ENCODE data around the gene INF2. TPM values are rescaled to one million over a fixed set of nuclear protein-coding genes. Genes with fewer than 3 reads are reported as not detected.

INF2 gene
- total RNA-seq, 1 donor from 2014 or later = 14.6 TPM

DNA sequence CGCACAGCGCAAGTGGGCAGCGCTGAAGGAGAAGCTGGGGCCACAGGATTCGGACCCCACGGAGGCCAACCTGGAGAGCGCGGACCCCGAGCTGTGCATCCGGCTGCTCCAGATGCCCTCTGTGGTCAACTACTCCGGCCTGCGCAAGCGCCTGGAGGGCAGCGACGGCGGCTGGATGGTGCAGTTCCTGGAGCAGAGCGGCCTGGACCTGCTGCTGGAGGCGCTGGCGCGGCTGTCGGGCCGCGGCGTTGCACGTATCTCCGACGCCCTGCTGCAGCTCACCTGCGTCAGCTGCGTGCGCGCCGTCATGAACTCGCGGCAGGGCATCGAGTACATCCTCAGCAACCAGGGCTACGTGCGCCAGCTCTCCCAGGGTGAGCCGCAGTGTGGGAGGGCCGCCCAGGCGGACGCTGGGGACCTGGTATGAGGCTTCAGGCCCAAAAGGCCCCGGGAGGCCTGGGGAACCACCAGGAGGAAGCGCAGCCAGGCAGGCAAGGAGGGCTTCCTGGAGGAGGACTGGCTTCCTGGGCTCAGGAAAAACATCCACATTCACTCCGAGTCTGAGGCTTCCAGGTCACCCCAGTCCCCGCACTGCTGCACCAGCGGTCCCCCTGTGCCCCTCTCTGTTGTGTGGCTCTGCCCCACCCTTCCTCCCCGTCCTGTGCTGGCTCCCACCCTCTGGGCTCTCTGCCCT lies 12.1 kb downstream of the INF2 start:
- H3K36me3 ChIP-seq (ENCODE audit: control insufficient read depth in 3 of 3, insufficient read depth in 3 of 3, low read length in 3 of 3) = peaks cover 9 to 18% (median 16%) of the 10 kb centered on the region in 3 donors
- H3K9ac ChIP-seq (ENCODE audit: low read depth in 1 of 3, low read length in 3 of 3) = no peak overlapping the region
- H3K27me3 ChIP-seq (ENCODE audit: control insufficient read depth in 3 of 3, insufficient read depth in 3 of 3, low read length in 3 of 3) = peaks cover 0 to 9% (median 0%) of the 10 kb centered on the region in 3 donors
- H3K4me1 ChIP-seq (ENCODE audit: control insufficient read depth in 3 of 3, insufficient read depth in 3 of 3, low read length in 3 of 3) = peaks cover 23 to 36% (median 23%) of the 10 kb centered on the region in 3 donors
- H3K4me3 ChIP-seq (ENCODE audit: low read length in 3 of 3) = no peak overlapping the region
- no peaks in the 10 kb centered on the region for H3K9me3 ChIP-seq (ENCODE audit: control insufficient read depth in 3 of 3, low read length in 3 of 3)
- H3K27ac ChIP-seq (ENCODE audit: low read depth, low read length) = no peak overlapping the region

DNA sequence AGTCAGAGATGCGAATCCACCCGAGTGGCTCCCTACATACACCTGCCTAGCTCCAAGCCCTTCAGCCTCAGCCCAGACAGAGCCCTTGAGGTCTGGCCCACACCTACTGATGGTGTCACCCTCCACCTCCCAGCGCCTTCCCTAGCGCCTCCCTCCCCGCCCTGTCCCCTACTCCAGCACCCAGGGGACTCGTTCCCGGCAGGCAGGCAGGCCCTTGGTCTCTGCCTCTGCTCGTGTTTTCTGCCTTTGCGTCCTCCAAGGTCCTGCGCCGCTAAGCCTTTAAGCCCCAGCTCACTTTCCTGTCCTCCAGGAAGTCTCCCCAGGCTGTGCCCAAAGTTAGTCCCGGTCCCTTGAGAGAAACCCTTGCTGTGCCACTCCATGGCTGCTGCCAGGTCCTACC lies 12.7 kb downstream of the INF2 start:
- Histone ChIP-seq H3K36me3 (ENCODE audit: control insufficient read depth in 3 of 3, insufficient read depth in 3 of 3, low read length in 3 of 3) (peaks cover 9 to 18% (median 16%) of the 10 kb centered on the region in 3 donors), H3K27me3 (ENCODE audit: control insufficient read depth in 3 of 3, insufficient read depth in 3 of 3, low read length in 3 of 3) (peaks cover 0 to 9% (median 0%) of the 10 kb centered on the region in 3 donors), H3K4me1 (ENCODE audit: control insufficient read depth in 3 of 3, insufficient read depth in 3 of 3, low read length in 3 of 3) (peaks cover 19 to 32% (median 23%) of the 10 kb centered on the region in 3 donors), H3K27ac (ENCODE audit: low read depth, low read length) (no peak overlapping the region), H3K9me3 (ENCODE audit: control insufficient read depth in 3 of 3, low read length in 3 of 3) (no peaks in the 10 kb centered on the region), H3K9ac (ENCODE audit: low read depth in 1 of 3, low read length in 3 of 3) (no peak overlapping the region), H3K4me3 (ENCODE audit: low read length in 3 of 3) (no peak overlapping the region)

DNA sequence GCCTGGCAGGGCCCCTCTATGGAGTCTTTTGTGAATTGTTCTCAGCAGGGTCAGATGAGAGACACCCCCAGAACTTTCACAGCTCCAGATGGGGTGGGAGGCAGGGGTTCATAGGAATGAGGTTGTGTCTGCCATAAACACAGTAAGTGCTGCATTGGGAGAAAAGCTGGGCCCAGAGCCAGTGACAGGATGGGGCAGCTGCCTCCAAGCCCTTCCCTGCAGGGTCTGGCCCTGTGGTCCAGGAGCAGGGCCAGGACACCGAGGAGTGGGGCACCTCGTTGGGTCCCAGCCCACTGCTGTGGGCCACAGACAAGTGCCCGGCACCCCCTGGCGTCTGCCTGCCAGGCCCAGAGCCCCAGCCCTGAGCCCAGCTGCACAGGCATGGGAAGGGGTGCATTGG lies 13.3 kb downstream of the INF2 start:
- Histone ChIP-seq H3K4me3 (ENCODE audit: low read length in 3 of 3) (no peak overlapping the region), H3K9me3 (ENCODE audit: control insufficient read depth in 3 of 3, low read length in 3 of 3) (no peaks in the 10 kb centered on the region), H3K4me1 (ENCODE audit: control insufficient read depth in 3 of 3, insufficient read depth in 3 of 3, low read length in 3 of 3) (peaks cover 14 to 26% (median 17%) of the 10 kb centered on the region in 3 donors), H3K9ac (ENCODE audit: low read depth in 1 of 3, low read length in 3 of 3) (no peak overlapping the region), H3K27ac (ENCODE audit: low read depth, low read length) (no peak overlapping the region), H3K27me3 (ENCODE audit: control insufficient read depth in 3 of 3, insufficient read depth in 3 of 3, low read length in 3 of 3) (peaks cover 0 to 7% (median 0%) of the 10 kb centered on the region in 3 donors), H3K36me3 (ENCODE audit: control insufficient read depth in 3 of 3, insufficient read depth in 3 of 3, low read length in 3 of 3) (peaks cover 7 to 18% (median 16%) of the 10 kb centered on the region in 3 donors)

DNA sequence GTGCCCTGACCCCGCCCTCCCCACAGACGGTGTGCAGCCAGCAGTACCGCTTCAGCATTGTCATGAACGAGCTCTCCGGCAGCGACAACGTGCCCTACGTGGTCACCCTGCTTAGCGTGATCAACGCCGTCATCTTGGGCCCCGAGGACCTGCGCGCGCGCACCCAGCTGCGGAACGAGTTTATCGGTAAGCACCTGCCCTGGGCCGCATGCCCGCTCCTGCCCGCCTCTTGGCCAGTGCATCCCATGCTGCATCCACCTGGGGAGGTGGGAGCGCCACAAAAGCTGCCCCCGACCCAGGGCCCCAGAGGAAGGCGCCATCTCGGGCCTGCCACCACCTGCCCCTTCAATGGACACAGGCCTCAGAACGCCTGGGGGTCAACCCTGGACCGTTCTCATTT lies 13.9 kb downstream of the INF2 start:
- Histone ChIP-seq H3K27ac (ENCODE audit: low read depth, low read length) (no peak overlapping the region), H3K4me3 (ENCODE audit: low read length in 3 of 3) (no peak overlapping the region), H3K27me3 (ENCODE audit: control insufficient read depth in 3 of 3, insufficient read depth in 3 of 3, low read length in 3 of 3) (peaks cover 0 to 7% (median 0%) of the 10 kb centered on the region in 3 donors), H3K4me1 (ENCODE audit: control insufficient read depth in 3 of 3, insufficient read depth in 3 of 3, low read length in 3 of 3) (peaks cover 8 to 20% (median 13%) of the 10 kb centered on the region in 3 donors), H3K9ac (ENCODE audit: low read depth in 1 of 3, low read length in 3 of 3) (no peak overlapping the region), H3K9me3 (ENCODE audit: control insufficient read depth in 3 of 3, low read length in 3 of 3) (no peaks in the 10 kb centered on the region), H3K36me3 (ENCODE audit: control insufficient read depth in 3 of 3, insufficient read depth in 3 of 3, low read length in 3 of 3) (peaks cover 7 to 18% (median 16%) of the 10 kb centered on the region in 3 donors)

DNA sequence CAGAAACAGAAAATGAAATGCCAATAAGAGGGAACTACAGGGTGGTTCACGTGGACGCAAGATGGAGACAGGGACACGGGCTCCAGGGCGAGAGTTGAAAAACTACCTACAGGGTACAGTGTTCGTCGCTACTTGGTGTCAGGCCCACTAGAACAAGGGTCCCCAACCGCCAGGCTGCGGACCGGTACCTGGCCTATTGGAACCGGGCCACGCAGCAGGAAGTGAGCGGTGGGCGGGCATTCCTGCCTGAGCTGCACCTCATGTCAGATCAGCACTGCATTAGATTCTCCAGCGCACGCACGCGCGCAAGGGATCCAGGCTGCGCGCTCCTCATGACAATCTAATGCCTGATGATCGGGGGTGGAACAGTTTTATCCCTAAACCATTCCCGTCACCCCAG lies 14.8 kb downstream of the INF2 start:
- Histone ChIP-seq H3K27me3 (ENCODE audit: control insufficient read depth in 3 of 3, insufficient read depth in 3 of 3, low read length in 3 of 3) (peaks cover 0 to 6% (median 0%) of the 10 kb centered on the region in 3 donors), H3K9me3 (ENCODE audit: control insufficient read depth in 3 of 3, low read length in 3 of 3) (no peaks in the 10 kb centered on the region), H3K36me3 (ENCODE audit: control insufficient read depth in 3 of 3, insufficient read depth in 3 of 3, low read length in 3 of 3) (peaks cover 7 to 18% (median 16%) of the 10 kb centered on the region in 3 donors), H3K4me1 (ENCODE audit: control insufficient read depth in 3 of 3, insufficient read depth in 3 of 3, low read length in 3 of 3) (peaks cover 3 to 20% (median 8%) of the 10 kb centered on the region in 3 donors), H3K4me3 (ENCODE audit: low read length in 3 of 3) (no peak overlapping the region), H3K27ac (ENCODE audit: low read depth, low read length) (no peak overlapping the region), H3K9ac (ENCODE audit: low read depth in 1 of 3, low read length in 3 of 3) (no peak overlapping the region)

DNA sequence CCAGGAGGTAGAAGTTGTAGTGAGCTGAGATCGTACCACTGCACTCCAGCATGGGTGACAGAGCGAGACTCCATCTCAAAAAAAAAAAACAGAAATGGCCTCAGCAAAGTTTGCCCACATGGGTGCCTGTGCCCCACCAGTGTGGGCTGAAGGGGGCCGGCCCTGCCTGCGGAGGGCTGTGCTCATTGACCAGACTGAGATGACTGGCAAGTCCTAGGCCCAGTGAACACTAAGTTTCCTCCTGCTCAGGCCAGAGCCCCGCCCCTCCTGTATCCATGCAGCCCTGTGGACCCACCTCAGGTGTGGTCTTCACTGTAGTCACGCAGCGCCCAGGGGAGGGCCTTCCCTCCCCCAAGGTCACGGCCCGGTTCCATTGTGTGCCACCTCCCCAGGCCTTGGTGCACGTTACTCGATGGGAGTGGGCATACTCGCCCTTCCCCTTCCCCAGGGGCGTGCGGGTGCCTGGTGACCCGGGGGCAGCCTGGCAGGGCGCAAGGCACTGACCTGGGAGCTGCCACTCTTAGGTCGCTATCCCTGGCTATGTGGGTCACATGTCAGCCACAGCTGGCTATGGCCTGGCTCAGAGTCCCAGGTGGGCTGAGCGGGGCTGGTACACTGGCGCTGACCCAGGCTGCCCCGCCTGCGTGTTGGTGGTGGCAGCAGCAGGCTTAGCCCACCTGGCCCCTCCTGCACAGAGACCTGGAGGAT lies 16.1 kb downstream of the INF2 start:
- H3K4me1 ChIP-seq (ENCODE audit: control insufficient read depth in 3 of 3, insufficient read depth in 3 of 3, low read length in 3 of 3) = peaks cover 0 to 22% (median 19%) of the 10 kb centered on the region in 3 donors
- peaks cover 0 to 11% (median 0%) of the 10 kb centered on the region in 3 donors for H3K27me3 ChIP-seq (ENCODE audit: control insufficient read depth in 3 of 3, insufficient read depth in 3 of 3, low read length in 3 of 3)
- H3K9me3 ChIP-seq (ENCODE audit: control insufficient read depth in 3 of 3, low read length in 3 of 3) = no peaks in the 10 kb centered on the region
- H3K27ac ChIP-seq (ENCODE audit: low read depth, low read length) = no peak overlapping the region
- H3K36me3 ChIP-seq (ENCODE audit: control insufficient read depth in 3 of 3, insufficient read depth in 3 of 3, low read length in 3 of 3) = peaks cover 11 to 22% (median 20%) of the 10 kb centered on the region in 3 donors
- H3K9ac ChIP-seq (ENCODE audit: low read depth in 1 of 3, low read length in 3 of 3) = peak overlapping the region in 1 of 3 donors; percentile 3
- H3K4me3 ChIP-seq (ENCODE audit: low read length in 3 of 3) = no peak overlapping the region

DNA sequence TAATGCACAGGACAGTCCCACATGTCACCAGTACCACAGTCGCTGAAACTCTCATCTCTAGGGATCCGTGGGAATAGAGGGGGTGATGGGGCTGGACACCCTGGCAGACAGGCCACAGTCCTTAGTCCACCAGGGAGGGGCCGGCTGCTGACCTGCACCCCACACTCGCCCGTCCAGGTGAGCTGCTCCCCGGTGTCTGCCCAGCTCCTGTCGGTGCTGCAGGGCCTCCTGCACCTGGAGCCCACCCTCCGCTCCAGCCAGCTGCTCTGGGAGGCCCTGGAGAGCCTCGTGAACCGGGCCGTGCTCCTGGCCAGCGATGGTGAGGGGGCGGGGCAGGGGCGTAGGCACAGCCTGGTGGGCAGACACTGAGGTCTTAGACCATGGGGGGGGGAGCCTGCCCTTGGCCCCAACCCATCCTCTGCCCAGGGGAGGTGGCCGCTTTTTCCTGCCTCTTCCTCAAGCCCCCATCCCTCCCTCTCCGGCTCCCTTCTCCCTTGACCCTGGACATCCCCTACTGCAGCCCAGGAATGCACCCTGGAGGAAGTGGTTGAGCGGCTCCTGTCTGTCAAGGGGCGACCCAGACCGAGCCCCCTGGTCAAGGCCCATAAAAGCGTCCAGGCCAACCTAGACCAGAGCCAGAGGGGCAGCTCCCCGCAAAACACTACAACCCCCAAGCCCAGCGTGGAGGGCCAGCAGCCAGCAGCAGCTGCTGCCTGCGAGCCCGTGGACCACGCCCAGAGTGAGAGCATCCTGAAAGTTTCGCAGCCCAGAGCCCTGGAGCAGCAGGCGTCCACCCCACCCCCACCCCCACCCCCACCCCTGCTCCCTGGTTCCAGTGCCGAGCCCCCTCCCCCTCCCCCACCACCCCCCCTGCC lies 17.6 kb downstream of the INF2 start:
- peaks cover 0 to 11% (median 0%) of the 10 kb centered on the region in 3 donors for H3K27me3 ChIP-seq (ENCODE audit: control insufficient read depth in 3 of 3, insufficient read depth in 3 of 3, low read length in 3 of 3)
- peaks cover 19 to 27% (median 23%) of the 10 kb centered on the region in 3 donors for H3K36me3 ChIP-seq (ENCODE audit: control insufficient read depth in 3 of 3, insufficient read depth in 3 of 3, low read length in 3 of 3)
- no peak overlapping the region for H3K27ac ChIP-seq (ENCODE audit: low read depth, low read length)
- H3K4me3 ChIP-seq (ENCODE audit: low read length in 3 of 3) = no peak overlapping the region
- no peaks in the 10 kb centered on the region for H3K9me3 ChIP-seq (ENCODE audit: control insufficient read depth in 3 of 3, low read length in 3 of 3)
- H3K4me1 ChIP-seq (ENCODE audit: control insufficient read depth in 3 of 3, insufficient read depth in 3 of 3, low read length in 3 of 3) = peaks cover 0 to 24% (median 17%) of the 10 kb centered on the region in 3 donors
- H3K9ac ChIP-seq (ENCODE audit: low read depth in 1 of 3, low read length in 3 of 3) = no peak overlapping the region

DNA sequence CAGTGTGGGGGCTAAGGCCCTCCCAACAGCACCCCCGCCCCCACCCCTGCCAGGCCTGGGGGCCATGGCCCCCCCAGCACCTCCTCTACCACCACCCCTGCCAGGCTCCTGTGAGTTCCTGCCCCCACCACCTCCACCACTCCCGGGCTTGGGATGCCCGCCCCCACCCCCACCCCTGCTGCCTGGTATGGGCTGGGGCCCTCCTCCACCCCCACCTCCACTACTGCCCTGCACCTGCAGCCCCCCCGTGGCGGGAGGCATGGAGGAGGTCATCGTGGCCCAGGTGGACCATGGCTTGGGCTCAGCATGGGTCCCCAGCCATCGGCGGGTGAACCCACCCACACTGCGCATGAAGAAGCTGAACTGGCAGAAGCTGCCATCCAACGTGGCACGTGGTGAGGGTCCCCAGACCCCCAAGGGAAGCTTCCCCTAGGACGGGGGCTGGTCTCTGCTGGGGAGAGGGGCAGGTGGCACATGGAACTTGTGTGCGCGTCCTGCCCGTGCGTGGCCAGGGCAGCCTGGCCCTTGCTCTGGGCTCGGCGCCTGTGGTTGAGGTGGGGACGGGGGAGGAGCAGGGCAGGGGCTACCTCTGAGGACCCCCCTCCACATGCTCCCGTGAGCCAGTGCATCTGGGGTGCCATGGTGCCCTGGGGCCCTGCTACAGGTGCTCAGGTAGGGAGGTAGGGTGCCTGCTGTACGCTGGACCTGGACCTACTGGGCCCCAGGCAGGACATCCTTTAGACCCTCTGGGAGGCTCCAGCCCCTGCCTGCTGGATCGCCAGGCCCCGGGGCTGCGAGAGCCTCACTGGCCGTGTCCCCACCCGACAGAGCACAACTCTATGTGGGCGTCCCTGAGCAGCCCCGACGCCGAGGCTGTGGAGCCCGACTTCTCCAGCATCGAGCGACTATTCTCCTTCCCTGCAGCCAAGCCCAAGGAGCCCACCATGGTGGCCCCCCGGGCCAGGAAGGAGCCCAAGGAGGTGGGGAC lies 18.5 kb downstream of the INF2 start:
- peaks cover 0 to 24% (median 17%) of the 10 kb centered on the region in 3 donors for H3K4me1 ChIP-seq (ENCODE audit: control insufficient read depth in 3 of 3, insufficient read depth in 3 of 3, low read length in 3 of 3)
- H3K9me3 ChIP-seq (ENCODE audit: control insufficient read depth in 3 of 3, low read length in 3 of 3) = no peaks in the 10 kb centered on the region
- H3K9ac ChIP-seq (ENCODE audit: low read depth in 1 of 3, low read length in 3 of 3) = no peak overlapping the region
- no peak overlapping the region for H3K27ac ChIP-seq (ENCODE audit: low read depth, low read length)
- no peak overlapping the region for H3K4me3 ChIP-seq (ENCODE audit: low read length in 3 of 3)
- H3K36me3 ChIP-seq (ENCODE audit: control insufficient read depth in 3 of 3, insufficient read depth in 3 of 3, low read length in 3 of 3) = peaks cover 19 to 28% (median 22%) of the 10 kb centered on the region in 3 donors
- peaks cover 0 to 11% (median 0%) of the 10 kb centered on the region in 3 donors for H3K27me3 ChIP-seq (ENCODE audit: control insufficient read depth in 3 of 3, insufficient read depth in 3 of 3, low read length in 3 of 3)
